SU-DHL-6 (cell line): ENCODE data around the gene ANKRD39.

Source experiments
- CTCF ChIP-seq: fragments of 200-600 bp; sonication (generic); IDR thresholded peaks from one replicate; pipeline ENCODE4 v1.5.1; 2017; ENCODE audit warnings: antibody characterized with exemption, mild to moderate bottlenecking, low read length, moderate library complexity; ENCODE audit not compliant: insufficient read depth, poor library complexity, severe bottlenecking
- EZH2phosphoT487 ChIP-seq: fragments of 200-600 bp; sonication (generic), shearing (Covaris generic); conservative IDR thresholded peaks from 2 replicates; pipeline ENCODE4 v1.6.1; 2018; ENCODE audit warnings: mild to moderate bottlenecking, antibody characterized with exemption, low read length, moderate library complexity, mixed read lengths

DNA sequence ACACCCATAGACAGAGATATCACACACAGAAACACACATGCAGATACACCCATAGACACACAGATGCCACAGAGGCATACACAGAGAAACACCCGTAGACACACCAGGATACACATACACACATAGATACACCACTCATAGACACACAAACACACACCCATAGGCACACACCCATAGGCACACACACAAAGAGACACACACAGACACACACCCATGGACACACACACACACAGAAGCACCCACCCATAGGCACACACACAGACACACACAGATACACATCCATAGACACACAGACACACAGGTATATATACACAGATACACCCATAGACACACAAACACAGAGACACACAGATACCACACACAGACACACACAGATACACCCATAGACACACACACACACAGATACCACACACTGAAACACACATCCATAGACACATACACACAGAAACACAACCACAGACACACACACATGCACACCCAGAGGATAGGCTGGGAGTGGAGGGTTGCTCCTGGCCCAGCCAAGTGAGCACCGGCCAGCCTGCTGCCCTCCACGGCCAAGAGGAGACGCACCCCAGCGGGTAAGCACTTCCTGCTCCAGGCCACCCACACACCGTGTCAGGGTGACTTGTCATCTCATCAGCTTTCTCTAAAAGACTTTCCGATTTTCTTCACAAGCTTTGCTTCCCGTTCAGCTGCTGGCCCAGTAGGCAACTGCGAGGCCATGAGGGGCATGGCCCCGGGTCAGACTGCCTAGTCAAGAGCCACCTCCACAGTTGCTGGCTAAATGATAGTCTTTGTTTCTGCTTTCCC lies 55.8 kb downstream of the ANKRD39 start:
- TF ChIP-seq CTCF = no peak
- TF ChIP-seq EZH2phosphoT487 = no peak
